IMR-90 (cell line): ENCODE measurements around the gene LY9. TPM values are rescaled to one million over a fixed set of nuclear protein-coding genes. Genes with fewer than 3 reads are reported as not detected.
A peak's percentile ranks its signal among the peaks of the same experiment; 100 is the strongest.

ENCODE experiments used
- ATAC-seq: fragments of 200-7000 bp; cut with Tn5 transposase; 2 replicates; pipeline ENCODE4 v1.9.1; 2020; ENCODE audit warnings: low read depth, mild to moderate bottlenecking, moderate library complexity
- BruUV-seq: library from RNA; stranded (reverse); fragments of 400-500 nt; replicated peaks from 2 replicates; lab custom pipeline; 2021; lab: Mats Ljungman, UMichigan
- CTCF ChIA-PET: fragments of 300-600 bp; formaldehyde crosslinking; extraction: SDS; loops from one replicate; lab custom pipeline; 2021; ENCODE audit warnings: antibody characterized with exemption; lab: Yijun Ruan, JAX
- POLR2A ChIA-PET: fragments of 300-600 bp; sonication (Branson Sonifier 250); formaldehyde crosslinking; loops from one replicate; lab custom pipeline; 2022; ENCODE audit warnings: antibody characterized with exemption; ENCODE audit not compliant: unreplicated experiment; lab: Charles Lee
- DNase-seq: peaks from one replicate; pipeline ENCODE4 v3.0.0; 2013
- H2AFZ ChIP-seq: replicated peaks from 2 replicates; pipeline ENCODE3; 2013; ENCODE audit warnings: low read length, mild to moderate bottlenecking; ENCODE audit not compliant: poor library complexity
- H2AK5ac ChIP-seq: 2 replicates; pipeline ENCODE4 v1.6.1; 2013; ENCODE audit warnings: low read depth, low read length, inconsistent platforms
- H2AK9ac ChIP-seq: replicated peaks from 2 replicates; pipeline ENCODE3; 2013; ENCODE audit warnings: mild to moderate bottlenecking, low read depth, low read length, moderate library complexity; ENCODE audit not compliant: poor library complexity
- H2BK120ac ChIP-seq: 2 replicates; pipeline ENCODE4 v1.6.1; 2013; ENCODE audit warnings: low read depth, low read length, inconsistent platforms
- H2BK15ac ChIP-seq: 3 replicates; pipeline ENCODE4 v1.6.1; 2013; ENCODE audit warnings: low read depth, low read length, inconsistent platforms
- H2BK20ac ChIP-seq: 2 replicates; pipeline ENCODE4 v1.6.1; 2013; ENCODE audit warnings: low read depth, mild to moderate bottlenecking, inconsistent platforms, low read length, moderate library complexity
- H2BK5ac ChIP-seq: 2 replicates; pipeline ENCODE4 v1.6.1; 2013; ENCODE audit warnings: mild to moderate bottlenecking, low read depth, low read length, inconsistent platforms; ENCODE audit not compliant: poor library complexity, severe bottlenecking
- H3K14ac ChIP-seq: replicated peaks from 2 replicates; pipeline ENCODE4 v1.6.1; 2013; ENCODE audit warnings: low read depth, low read length, inconsistent platforms
- H3K18ac ChIP-seq: 2 replicates; pipeline ENCODE4 v1.6.1; 2013; ENCODE audit warnings: low read depth, low read length, control low read depth
- H3K23ac ChIP-seq: 2 replicates; pipeline ENCODE4 v1.6.1; 2013; ENCODE audit warnings: low read depth, low read length, inconsistent platforms
- H3K27ac ChIP-seq: 2 replicates; pipeline ENCODE4 v1.5.1; 2013; ENCODE audit warnings: mild to moderate bottlenecking, control low read depth, low read length; ENCODE audit not compliant: insufficient read depth
- H3K27me3 ChIP-seq: 2 replicates; pipeline ENCODE4 v1.6.1; 2013; ENCODE audit warnings: low read length; ENCODE audit not compliant: control insufficient read depth, insufficient read depth
- H3K36me3 ChIP-seq: 2 replicates; pipeline ENCODE4 v1.6.1; 2013; ENCODE audit warnings: low read length, mixed read lengths; ENCODE audit not compliant: control insufficient read depth, insufficient read depth
- H3K4ac ChIP-seq: 2 replicates; pipeline ENCODE4 v1.6.1; 2013; ENCODE audit warnings: low read depth, low read length, inconsistent platforms
- H3K4me1 ChIP-seq: 2 replicates; pipeline ENCODE4 v1.6.1; 2013; ENCODE audit warnings: low read length, mixed read lengths; ENCODE audit not compliant: control insufficient read depth, insufficient read depth
- H3K4me2 ChIP-seq: 2 replicates; pipeline ENCODE4 v1.6.1; 2013; ENCODE audit warnings: low read depth, mild to moderate bottlenecking, control low read depth, low read length, moderate library complexity
- H3K4me3 ChIP-seq: 2 replicates; pipeline ENCODE4 v1.5.1; 2013; ENCODE audit warnings: low read depth, mild to moderate bottlenecking, control low read depth, low read length, moderate library complexity; ENCODE audit not compliant: insufficient read depth
- H3K56ac ChIP-seq: 2 replicates; pipeline ENCODE4 v1.6.1; 2013; ENCODE audit warnings: low read length, inconsistent platforms; ENCODE audit not compliant: insufficient read depth; ENCODE audit errors: extremely low read depth
- H3K79me1 ChIP-seq, 2 experiments: 2 replicates each; pipeline ENCODE4 v1.6.1; 2013; ENCODE audit warnings: low read length in 2 of 2, inconsistent platforms in 1 of 2, low read depth in 1 of 2
- H3K9ac ChIP-seq: 2 replicates; pipeline ENCODE4 v1.6.1; 2013; ENCODE audit warnings: low read depth, low read length, control low read depth
- H3K9me1 ChIP-seq: 2 replicates; pipeline ENCODE4 v1.6.1; 2013; ENCODE audit warnings: low read length, inconsistent platforms; ENCODE audit not compliant: insufficient read depth
- H3K9me3 ChIP-seq: 2 replicates; pipeline ENCODE4 v1.6.1; 2013; ENCODE audit warnings: low read length; ENCODE audit not compliant: control insufficient read depth, insufficient read depth
- H4K20me1 ChIP-seq: 2 replicates; pipeline ENCODE4 v1.6.1; 2013; ENCODE audit warnings: low read length, inconsistent platforms; ENCODE audit not compliant: insufficient read depth
- H4K5ac ChIP-seq: 2 replicates; pipeline ENCODE4 v1.6.1; 2013; ENCODE audit warnings: mild to moderate bottlenecking, low read depth, low read length, control low read depth
- H4K8ac ChIP-seq, 2 experiments: 2 replicates each; pipeline ENCODE4 v1.6.1; 2013; ENCODE audit warnings: low read depth in 2 of 2, low read length in 2 of 2, control low read depth in 1 of 2, inconsistent platforms in 1 of 2
- H4K91ac ChIP-seq: 2 replicates; pipeline ENCODE4 v1.6.1; 2013; ENCODE audit warnings: low read depth, low read length, inconsistent platforms; ENCODE audit not compliant: insufficient read depth
- CTCF ChIP-seq: conservative IDR thresholded peaks from 2 replicates; pipeline ENCODE4 v1.5.1; 2012; ENCODE audit warnings: mild to moderate bottlenecking, low read depth, low read length, improper control_type of control experiment
- MAZ ChIP-seq: IDR thresholded peaks from 2 replicates; pipeline ENCODE4 v1.6.1; 2012; ENCODE audit warnings: low read depth, mild to moderate bottlenecking, low read length, improper control_type of control experiment, moderate library complexity, borderline replicate concordance
- RAD21 ChIP-seq: IDR thresholded peaks from 2 replicates; pipeline ENCODE4 v1.6.1; 2012; ENCODE audit warnings: low read length, improper control_type of control experiment
- SMC3 ChIP-seq: fragments of 150-350 bp; IDR thresholded peaks from 2 replicates; pipeline ENCODE4 v1.6.1; 2016; ENCODE audit warnings: low read depth, mild to moderate bottlenecking, antibody characterized with exemption, low read length, moderate library complexity
- WGBS, 2 experiments: methylation state at CpG; one replicate each; pipeline versions ENCODE4 v1.1.5 to v1.1.7; 2013; ENCODE audit warnings: missing lambda C conversion rate in 2 of 2; ENCODE audit not compliant: insufficient read length in 1 of 2; ENCODE audit errors: extremely low coverage in 2 of 2; 5-methylcytosine and 5-hydroxymethylcytosine counted together
- dilution Hi-C: fragments of 300-500 bp; cut with HindIII; formaldehyde crosslinking; loops from one replicate; pipeline ENCODE4 v1.14.3; 2018; ENCODE audit warnings: low sequenced_read_pairs; ENCODE audit not compliant: unreplicated experiment
- in situ Hi-C: fragments of 300-500 bp; cut with MboI; formaldehyde crosslinking; loops from 3 replicates; pipeline ENCODE4 v1.14.3; 2019; ENCODE audit warnings: low sequenced_read_pairs, inconsistent platforms, mixed read lengths
- intact Hi-C: fragments of 100-400 bp; cut with micrococcal nuclease; formaldehyde crosslinking; loops from 2 replicates; pipeline ENCODE4 v1.10.0; 2022
- polyA plus RNA-seq, 3 experiments: library from polyadenylated mRNA; depleted of rRNA; stranded (reverse); fragments of >200 nt; gene quantifications; 2 replicates each; pipeline ENCODE4 v1.2.3, GENCODE V29; 2012; ENCODE audit warnings: low replicate concordance in 1 of 3
- total RNA-seq: library from RNA; depleted of rRNA; stranded (reverse); fragments of >200 nt; gene quantifications from 2 replicates; pipeline ENCODE4 v1.2.3, GENCODE V29; 2012

LY9 gene
- total and polyA plus RNA-seq, 2 of the 4 experiments (the other 2 are of a cell fraction): not detected

GRCh38 chr1:160834945-160835565, 39.1 kb downstream of the LY9 start:
- no peak overlapping the region for H3K23ac ChIP-seq
- DNase-seq: peak; percentile 31
- H2AFZ ChIP-seq: no peak overlapping the region
- in situ Hi-C loops (no loop called here), intact Hi-C loops (loop anchor here (1.0 kb wide), 2 partner anchors 116 to 155 kb away; no protein-coding TSS in a partner anchor), dilution Hi-C loops (no loop called here)
- no peak overlapping the region for H3K4ac ChIP-seq
- no peak overlapping the region for H2AK5ac ChIP-seq
- H2AK9ac ChIP-seq: no peak overlapping the region
- no peak overlapping the region for H3K18ac ChIP-seq
- H3K36me3 ChIP-seq: no peaks in the 10 kb centered on the region
- CTCF ChIA-PET: interaction anchor here (0.6 to 1.5 kb wide), 4 partner anchors 9 to 262 kb away, joined by 3 to 4 read pairs (median 4); no protein-coding TSS in a partner anchor
- no peak overlapping the region for H3K9ac ChIP-seq
- no peak overlapping the region for H3K27ac ChIP-seq
- no peak overlapping the region for H3K56ac ChIP-seq
- no CpG with 5 or more reads among the region's 3 CpGs for WGBS, 2 experiments
- no peaks in the 10 kb centered on the region for H3K4me1 ChIP-seq
- H3K14ac ChIP-seq: no peak overlapping the region
- no peak overlapping the region for H4K5ac ChIP-seq
- no peak for ATAC-seq
- TF ChIP-seq RAD21 (peak; percentile 61), SMC3 (peak; percentile 47), MAZ (no peak), CTCF (peak; percentile 68)
- no TSS peak for BruUV-seq
- H2BK5ac ChIP-seq: no peak overlapping the region
- H3K27me3 ChIP-seq: peaks cover 8% of the 10 kb centered on the region
- no peaks in the 10 kb centered on the region for H3K9me3 ChIP-seq
- no peak overlapping the region for H2BK120ac ChIP-seq
- no peak overlapping the region for H3K4me2 ChIP-seq
- no peaks in the 10 kb centered on the region for H3K9me1 ChIP-seq
- no peak overlapping the region for H4K8ac ChIP-seq
- H3K79me1 ChIP-seq: no peaks in the 10 kb centered on the region
- H2BK15ac ChIP-seq: no peak overlapping the region
- POLR2A ChIA-PET: no interaction called here
- H4K91ac ChIP-seq: no peak overlapping the region
- no peak overlapping the region for H3K4me3 ChIP-seq
- H4K20me1 ChIP-seq: no peaks in the 10 kb centered on the region
- H2BK20ac ChIP-seq: no peak overlapping the region
